HEK293 (cell line): ENCODE data around the gene PPT2.

Experiments used
- CTCF ChIA-PET: fragments of 350-600 bp; formaldehyde crosslinking; extraction: SDS; loops from one replicate; lab custom pipeline; 2021; ENCODE audit warnings: antibody characterized with exemption; lab: Yijun Ruan, JAX
- POLR2A ChIA-PET: fragments of 300-600 bp; formaldehyde crosslinking; extraction: SDS; loops from one replicate; lab custom pipeline; 2020; ENCODE audit warnings: antibody characterized with exemption, inconsistent platforms; lab: Yijun Ruan, JAX
- H3K27ac ChIP-seq: fragments of 200-500 bp; sonication (Bioruptor generic); 2 replicates; pipeline ENCODE4 v1.5.1; 2014; ENCODE audit warnings: low read depth, low read length, control low read depth, inconsistent platforms; ENCODE audit errors: extremely low read depth
- H3K36me3 ChIP-seq, 2 experiments: fragments of 200-500 bp in 1 of 2; sonication (Bioruptor generic) in 1 of 2; 1 replicate in 1 of 2; 2 replicates in 1 of 2; pipeline ENCODE4 v1.5.1; 2014 to 2017; ENCODE audit warnings: inconsistent platforms in 2 of 2, low read length in 2 of 2; ENCODE audit not compliant: control insufficient read depth in 2 of 2, insufficient read depth in 1 of 2
- H3K4me1 ChIP-seq: fragments of 200-500 bp; sonication (Bioruptor generic); 2 replicates; pipeline ENCODE4 v1.5.1; 2014; ENCODE audit warnings: mild to moderate bottlenecking, low read length, inconsistent platforms; ENCODE audit not compliant: control insufficient read depth, insufficient read depth
- H3K4me3 ChIP-seq: 2 replicates; pipeline ENCODE4 v1.5.1; 2011; ENCODE audit warnings: low read depth, mild to moderate bottlenecking, control low read depth, low read length, moderate library complexity
- H3K9me3 ChIP-seq: fragments of 200-500 bp; sonication (Bioruptor generic); 2 replicates; pipeline ENCODE4 v1.5.1; 2014; ENCODE audit warnings: low read depth, low read length, inconsistent platforms; ENCODE audit not compliant: control insufficient read depth, insufficient read depth
- FEZF1 ChIP-seq: fragments of 450-650 bp; formaldehyde crosslinking; IDR thresholded peaks from 2 replicates; pipeline ENCODE4 v1.5.1; 2016; ENCODE audit warnings: missing biosample characterization, missing genetic modification characterization
- HIC1 ChIP-seq: fragments of 450-650 bp; formaldehyde crosslinking; IDR thresholded peaks from 2 replicates; pipeline ENCODE4 v1.5.1; 2016; ENCODE audit warnings: missing biosample characterization, missing genetic modification characterization
- HOXD13 ChIP-seq: sonication (generic); formaldehyde crosslinking; IDR thresholded peaks from 2 replicates; pipeline ENCODE4 v1.8.0; 2022; ENCODE audit warnings: missing genetic modification reagents, borderline replicate concordance
- INSM2 ChIP-seq: fragments of 450-650 bp; formaldehyde crosslinking; IDR thresholded peaks from 2 replicates; pipeline ENCODE4 v1.5.1; 2016; ENCODE audit warnings: missing biosample characterization, missing genetic modification characterization
- MZF1 ChIP-seq: fragments of 450-650 bp; formaldehyde crosslinking; IDR thresholded peaks from 2 replicates; pipeline ENCODE4 v1.5.1; 2017; ENCODE audit warnings: missing biosample characterization, missing genetic modification characterization, borderline replicate concordance
- OSR2 ChIP-seq: fragments of 450-650 bp; formaldehyde crosslinking; IDR thresholded peaks from 2 replicates; pipeline ENCODE4 v1.5.1; 2016; ENCODE audit warnings: missing biosample characterization, missing genetic modification characterization
- SP7 ChIP-seq: fragments of 450-650 bp; formaldehyde crosslinking; IDR thresholded peaks from 2 replicates; pipeline ENCODE4 v1.5.1; 2016; ENCODE audit warnings: missing biosample characterization, missing genetic modification characterization
- ZBTB17 ChIP-seq: fragments of 450-650 bp; formaldehyde crosslinking; IDR thresholded peaks from 2 replicates; pipeline ENCODE4 v1.5.1; 2016; ENCODE audit warnings: missing biosample characterization, missing genetic modification characterization
- ZIC2 ChIP-seq: fragments of 450-650 bp; formaldehyde crosslinking; IDR thresholded peaks from 2 replicates; pipeline ENCODE4 v1.5.1; 2016; ENCODE audit warnings: missing biosample characterization, missing genetic modification characterization
- ZNF157 ChIP-seq: fragments of 450-650 bp; formaldehyde crosslinking; IDR thresholded peaks from 2 replicates; pipeline ENCODE4 v1.5.1; 2016; ENCODE audit warnings: missing biosample characterization, missing genetic modification characterization
- ZNF24 ChIP-seq: fragments of 450-650 bp; formaldehyde crosslinking; IDR thresholded peaks from 2 replicates; pipeline ENCODE4 v1.5.1; 2016; ENCODE audit warnings: missing biosample characterization, missing genetic modification characterization
- ZNF394 ChIP-seq: fragments of 450-650 bp; formaldehyde crosslinking; IDR thresholded peaks from 2 replicates; pipeline ENCODE4 v1.5.1; 2016; ENCODE audit warnings: missing biosample characterization, missing genetic modification characterization, mild to moderate bottlenecking, moderate library complexity, borderline replicate concordance
- ZNF416 ChIP-seq: fragments of 450-650 bp; formaldehyde crosslinking; IDR thresholded peaks from 2 replicates; pipeline ENCODE4 v1.5.1; 2016; ENCODE audit warnings: missing biosample characterization, missing genetic modification characterization
- ZNF423 ChIP-seq: fragments of 450-650 bp; formaldehyde crosslinking; IDR thresholded peaks from 2 replicates; pipeline ENCODE4 v1.5.1; 2016; ENCODE audit warnings: missing biosample characterization, missing genetic modification characterization
- ZNF433 ChIP-seq: fragments of 450-650 bp; formaldehyde crosslinking; IDR thresholded peaks from 2 replicates; pipeline ENCODE4 v1.5.1; 2016; ENCODE audit warnings: missing biosample characterization, missing genetic modification characterization, low read depth
- ZNF510 ChIP-seq: fragments of 450-650 bp; formaldehyde crosslinking; IDR thresholded peaks from 2 replicates; pipeline ENCODE4 v1.5.1; 2018; ENCODE audit warnings: mild to moderate bottlenecking, missing genetic modification characterization, missing biosample characterization; ENCODE audit not compliant: insufficient replicate concordance
- ZNF518A ChIP-seq: fragments of 450-650 bp; formaldehyde crosslinking; conservative IDR thresholded peaks from 2 replicates; pipeline ENCODE4 v1.5.1; 2016; ENCODE audit warnings: low read depth, missing biosample characterization, missing genetic modification characterization
- ZNF558 ChIP-seq: fragments of 450-650 bp; formaldehyde crosslinking; IDR thresholded peaks from 2 replicates; pipeline ENCODE4 v1.5.1; 2016; ENCODE audit warnings: missing biosample characterization, missing genetic modification characterization
- ZNF670 ChIP-seq: fragments of 450-650 bp; formaldehyde crosslinking; IDR thresholded peaks from 2 replicates; pipeline ENCODE4 v1.5.1; 2016; ENCODE audit warnings: missing biosample characterization, missing genetic modification characterization, low read depth
- ZNF692 ChIP-seq: fragments of 450-650 bp; formaldehyde crosslinking; IDR thresholded peaks from 2 replicates; pipeline ENCODE4 v1.5.1; 2016; ENCODE audit warnings: missing biosample characterization, missing genetic modification characterization
- ZNF785 ChIP-seq: fragments of 450-650 bp; formaldehyde crosslinking; IDR thresholded peaks from 2 replicates; pipeline ENCODE4 v1.5.1; 2016; ENCODE audit warnings: missing biosample characterization, missing genetic modification characterization
- ZNF837 ChIP-seq: fragments of 450-650 bp; formaldehyde crosslinking; IDR thresholded peaks from 2 replicates; pipeline ENCODE4 v1.5.1; 2016; ENCODE audit warnings: missing biosample characterization, missing genetic modification characterization
- TF ChIP-seq, protein P1 (sequence below): fragments of 450-650 bp; formaldehyde crosslinking; IDR thresholded peaks from 2 replicates; pipeline ENCODE4 v1.5.1; 2017; ENCODE audit warnings: missing biosample characterization, mild to moderate bottlenecking, missing genetic modification characterization, moderate library complexity
- TF ChIP-seq, protein P2 (sequence below): fragments of 450-650 bp; formaldehyde crosslinking; IDR thresholded peaks from 2 replicates; pipeline ENCODE4 v1.5.1; 2016; ENCODE audit warnings: missing biosample characterization, missing genetic modification characterization

PPT2 gene

DNA sequence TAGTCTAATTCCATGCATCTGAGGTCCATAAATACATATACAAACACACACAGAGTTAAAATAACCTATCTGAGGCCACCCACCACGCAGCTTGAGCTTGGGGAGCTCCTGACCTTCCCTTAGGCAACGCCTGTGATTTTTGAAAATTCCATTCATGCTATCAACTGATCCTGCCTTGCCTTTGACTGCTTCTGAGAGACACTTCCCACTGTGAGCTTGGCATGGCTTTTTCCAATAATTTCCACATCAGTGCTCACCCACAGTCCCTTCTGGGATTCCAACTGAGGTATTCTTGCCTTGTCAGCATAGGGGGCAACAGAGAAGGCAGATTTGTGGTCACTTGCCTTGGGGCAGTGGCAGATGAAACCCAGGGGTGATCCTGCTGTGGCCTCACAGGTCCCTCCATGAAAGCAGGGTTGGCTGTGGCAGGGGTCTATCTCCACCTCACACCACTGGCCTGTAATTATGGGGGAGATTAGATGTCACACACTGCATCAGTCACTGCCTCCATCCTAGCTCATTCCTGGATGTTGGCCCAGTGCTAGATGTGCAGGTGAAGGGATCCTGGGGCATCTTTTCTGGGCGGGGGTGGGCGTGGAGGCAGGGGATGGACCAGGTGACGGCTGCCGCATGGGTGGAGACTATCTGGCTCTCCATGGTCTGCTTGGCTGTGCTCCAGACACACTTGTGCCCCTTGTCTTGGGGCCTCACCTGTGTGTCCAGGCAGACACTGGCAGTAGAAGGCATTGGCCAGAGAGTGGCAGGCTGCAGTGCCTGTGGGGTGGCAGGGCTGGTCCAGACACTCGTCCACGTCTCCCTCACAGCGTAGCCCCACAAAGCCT lies 49.7 kb downstream of the PPT2 start:
- Histone ChIP-seq H3K36me3 (no peaks in the 10 kb centered on the region), H3K9me3 (no peaks in the 10 kb centered on the region), H3K27ac (no peak overlapping the region), H3K4me1 (peaks cover 6% of the 10 kb centered on the region; the same call in 1 of the 2 replicates), H3K4me3 (no peak overlapping the region)
- ChIA-PET CTCF (interaction anchor here (0.6 to 1.9 kb wide), 5 partner anchors 8 to 605 kb away, joined by 3 to 9 read pairs (median 7); no protein-coding TSS in a partner anchor), POLR2A (interaction anchor here (0.9 to 1.7 kb wide), 3 partner anchors 11 to 13 kb away, joined by 3 to 6 read pairs (median 4); partner anchors contain the start of genes GPSM3 and PBX2)
- TF ChIP-seq ZNF416 (tag by site-specific recombination) (no peak), ZNF558 (no peak), ZNF837 (tag by site-specific recombination) (no peak), ZNF423 (peak; percentile 76), HIC1 (tag by site-specific recombination) (no peak), MZF1 (tag by site-specific recombination) (no peak), ZIC2 (tag by site-specific recombination) (peak; percentile 100), ZNF518A (tag by site-specific recombination) (no peak), ZNF24 (tag by site-specific recombination) (no peak), ZBTB17 (tag by site-specific recombination) (peak; percentile 68), FEZF1 (tag by site-specific recombination) (peak; percentile 72), ZNF433 (tag by site-specific recombination) (no peak), HOXD13 (CRISPR knock-in tag) (peak; percentile 80; the same call in 1 of the 2 replicates), ZNF394 (no peak), INSM2 (tag by site-specific recombination) (no peak), ZNF510 (tag by site-specific recombination) (no peak), SP7 (tag by site-specific recombination) (peak; percentile 57; the same call in 1 of the 2 replicates), ZNF157 (tag by site-specific recombination) (no peak), ZNF692 (tag by site-specific recombination) (no peak), OSR2 (tag by site-specific recombination) (0 out of 2 replicates have a peak, but pooled peaks have one; percentile 40), ZNF670 (tag by site-specific recombination) (no peak), ZNF785 (no peak)
- TF ChIP-seq, protein P1, sequence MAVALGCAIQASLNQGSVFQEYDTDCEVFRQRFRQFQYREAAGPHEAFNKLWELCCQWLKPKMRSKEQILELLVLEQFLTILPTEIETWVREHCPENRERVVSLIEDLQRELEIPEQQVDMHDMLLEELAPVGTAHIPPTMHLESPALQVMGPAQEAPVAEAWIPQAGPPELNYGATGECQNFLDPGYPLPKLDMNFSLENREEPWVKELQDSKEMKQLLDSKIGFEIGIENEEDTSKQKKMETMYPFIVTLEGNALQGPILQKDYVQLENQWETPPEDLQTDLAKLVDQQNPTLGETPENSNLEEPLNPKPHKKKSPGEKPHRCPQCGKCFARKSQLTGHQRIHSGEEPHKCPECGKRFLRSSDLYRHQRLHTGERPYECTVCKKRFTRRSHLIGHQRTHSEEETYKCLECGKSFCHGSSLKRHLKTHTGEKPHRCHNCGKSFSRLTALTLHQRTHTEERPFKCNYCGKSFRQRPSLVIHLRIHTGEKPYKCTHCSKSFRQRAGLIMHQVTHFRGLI = no peak
- TF ChIP-seq, protein P2, sequence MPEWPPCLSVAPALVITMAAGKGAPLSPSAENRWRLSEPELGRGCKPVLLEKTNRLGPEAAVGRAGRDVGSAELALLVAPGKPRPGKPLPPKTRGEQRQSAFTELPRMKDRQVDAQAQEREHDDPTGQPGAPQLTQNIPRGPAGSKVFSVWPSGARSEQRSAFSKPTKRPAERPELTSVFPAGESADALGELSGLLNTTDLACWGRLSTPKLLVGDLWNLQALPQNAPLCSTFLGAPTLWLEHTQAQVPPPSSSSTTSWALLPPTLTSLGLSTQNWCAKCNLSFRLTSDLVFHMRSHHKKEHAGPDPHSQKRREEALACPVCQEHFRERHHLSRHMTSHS (tag by site-specific recombination) = no peak
